Measurements from ENCODE around the gene SIL1.
A peak's percentile ranks its signal among the peaks of the same experiment; 100 is the strongest.
"Not testable (repeated sequence)": the region's sequence is repeated elsewhere in the genome, so short reads cannot be mapped to it uniquely, and the experiment has no call there.

The SIL1 gene

DNA sequence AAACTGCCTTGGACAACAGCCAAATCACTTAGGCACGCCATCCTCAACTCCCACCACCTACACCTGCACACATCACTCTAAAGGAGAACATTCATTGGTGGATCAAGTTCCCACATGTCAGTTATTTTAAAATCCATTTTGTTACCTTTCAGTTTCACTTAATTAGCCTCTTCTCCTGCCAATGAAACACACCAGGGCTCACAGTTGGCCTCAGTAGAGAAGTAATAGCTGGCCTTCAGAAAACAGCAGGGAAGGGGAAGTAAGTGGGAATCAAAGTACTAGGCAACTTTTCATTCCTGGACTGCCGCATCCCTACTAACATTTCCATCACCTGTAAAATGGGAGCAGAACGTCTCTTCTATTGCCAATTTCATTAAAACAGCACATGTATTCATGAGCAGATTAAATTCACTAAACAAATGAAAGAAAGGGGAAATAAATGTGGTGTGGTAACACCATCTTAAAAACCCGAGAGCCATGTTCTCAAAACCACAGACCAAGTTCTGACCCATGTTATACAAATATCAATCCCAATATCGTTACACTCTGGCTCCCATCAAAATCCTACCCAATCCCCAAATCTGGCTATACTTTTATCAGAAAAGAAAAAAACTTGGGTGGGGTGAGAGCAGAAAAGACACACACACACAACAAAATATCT, 1.7 kb downstream of the SIL1 start:
- DNase-seq, result no peak

DNA sequence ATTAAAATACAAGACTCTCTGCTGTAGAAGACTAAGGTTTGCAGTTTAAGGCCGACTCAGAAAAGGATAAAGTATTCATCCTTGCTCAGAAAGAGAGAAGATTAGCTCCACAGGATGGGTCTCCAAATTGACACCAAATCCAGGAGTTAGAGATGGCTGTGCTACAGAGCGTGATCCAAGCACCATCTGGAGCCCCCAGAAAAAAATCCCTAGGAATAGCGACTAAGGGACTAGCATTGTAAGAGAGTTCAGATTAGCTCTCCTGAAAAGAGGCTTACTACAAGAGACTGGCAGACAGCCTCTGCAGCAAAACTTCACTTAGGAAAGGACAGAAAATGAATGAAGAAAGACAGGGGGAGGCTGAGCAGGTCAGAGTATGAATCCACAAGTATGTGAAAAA, 3.7 kb downstream of the SIL1 start:
- no peak for DNase-seq

DNA sequence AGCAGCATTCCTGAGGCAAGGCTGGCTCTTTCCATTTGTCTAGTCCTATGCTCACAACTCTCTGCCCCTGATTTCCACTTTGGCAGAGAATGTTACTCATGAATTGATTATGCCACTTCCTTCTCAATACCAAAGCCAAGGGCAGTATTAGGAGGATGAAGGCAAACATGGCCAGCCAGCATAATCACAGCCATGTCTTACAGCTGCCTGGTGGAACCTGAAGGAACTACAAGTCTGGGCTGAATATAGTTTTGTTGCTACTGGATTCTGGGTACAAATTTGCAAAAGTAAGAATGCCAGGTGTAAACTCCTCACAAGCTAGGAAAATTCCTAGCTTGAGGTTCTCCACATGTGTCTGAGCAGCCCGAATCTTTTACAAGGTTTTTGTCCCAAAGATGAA, 4.2 kb downstream of the SIL1 start:
- DNase-seq, result peak; percentile 10

DNA sequence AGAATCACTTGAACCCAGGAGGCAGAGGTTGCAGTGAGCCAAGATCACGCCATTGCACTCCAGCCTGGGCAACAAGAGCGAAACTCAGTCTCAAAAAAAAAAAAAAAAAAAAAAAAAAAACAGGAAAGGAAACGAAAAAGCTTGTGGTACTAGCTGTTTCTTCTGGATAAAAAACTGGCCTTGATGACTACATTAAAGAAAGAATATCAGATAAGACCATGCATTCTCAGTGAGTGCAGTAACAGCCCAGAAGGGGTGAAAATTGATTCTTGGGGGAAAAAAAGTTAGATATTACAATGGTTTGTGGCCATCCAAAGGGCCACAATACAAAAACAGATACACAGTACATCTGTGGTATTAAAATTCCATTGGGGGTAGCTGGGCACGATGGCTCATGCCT, 5.3 kb downstream of the SIL1 start:
- not testable (repeated sequence) for DNase-seq

DNA sequence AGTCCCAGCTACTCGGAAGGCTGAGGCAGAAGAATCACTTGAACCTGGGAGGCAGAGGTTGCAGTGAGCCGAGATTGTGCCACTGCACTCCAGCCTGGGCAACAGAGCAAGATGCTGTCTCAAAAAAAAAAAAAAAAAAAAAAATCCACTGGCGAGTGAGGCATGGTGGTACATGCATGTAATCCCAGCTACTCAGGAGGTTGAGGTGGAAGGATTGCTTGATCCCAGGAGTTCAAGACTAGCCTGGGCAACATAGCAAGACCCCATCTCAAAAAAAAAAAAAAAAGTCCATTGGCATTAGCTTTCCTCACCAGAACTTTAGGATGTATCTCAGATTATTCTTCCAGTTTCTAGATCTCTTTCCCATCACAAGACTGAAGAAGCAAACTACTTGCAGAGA, 6.2 kb downstream of the SIL1 start:
- DNase-seq, result not testable (repeated sequence)

DNA sequence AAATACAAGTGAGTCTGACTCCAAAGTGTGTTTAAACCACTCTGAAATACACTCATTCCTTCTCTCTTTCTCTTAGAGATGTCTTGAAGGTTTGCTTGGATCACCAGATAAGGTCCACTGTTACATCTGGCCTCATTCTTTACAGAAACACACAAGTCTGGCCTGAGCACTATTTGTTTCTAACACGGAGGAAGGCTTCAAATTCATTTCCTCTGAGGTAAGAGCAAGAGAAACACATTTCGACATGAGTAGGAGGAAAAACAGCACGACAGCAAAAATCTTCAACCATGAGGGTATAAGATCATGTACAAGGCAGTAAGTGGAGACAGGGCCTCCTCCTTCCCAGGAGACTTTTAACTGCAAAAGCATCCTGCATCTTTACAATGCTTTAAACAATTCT, 8.0 kb downstream of the SIL1 start:
- no peak for DNase-seq

DNA sequence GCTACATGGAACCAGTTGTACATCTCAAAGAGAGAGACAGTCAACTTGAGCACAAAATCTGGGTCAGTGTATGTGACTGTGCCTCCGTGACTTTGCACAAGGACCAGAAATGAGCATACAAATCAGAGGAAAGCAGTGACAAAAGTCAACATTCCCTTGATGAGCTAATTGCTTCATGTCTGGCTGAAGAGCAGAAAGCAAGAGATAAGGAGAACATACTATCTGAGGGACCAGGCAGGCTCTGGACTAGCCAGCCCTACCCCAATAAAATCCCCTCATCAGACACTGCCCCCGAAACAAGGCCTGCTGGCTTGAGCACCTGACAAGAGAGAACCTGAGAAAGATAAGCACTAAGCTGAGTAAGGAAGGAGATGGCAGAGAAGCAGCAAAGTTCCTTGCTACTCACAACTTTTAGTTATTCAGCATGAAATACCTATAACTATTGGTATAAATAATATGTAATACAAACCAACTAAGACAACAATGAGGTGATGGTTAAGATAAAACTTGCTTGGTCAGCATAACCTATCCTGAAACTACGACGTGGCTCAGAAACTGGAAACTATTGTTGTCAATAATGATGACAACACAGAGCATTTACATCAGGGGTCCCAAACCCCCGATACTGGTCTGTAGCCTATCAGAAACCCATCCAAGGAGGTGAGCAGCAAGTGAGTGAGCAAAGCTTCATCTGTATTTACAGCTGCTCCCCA, 9.5 kb downstream of the SIL1 start:
- no peak for DNase-seq

DNA sequence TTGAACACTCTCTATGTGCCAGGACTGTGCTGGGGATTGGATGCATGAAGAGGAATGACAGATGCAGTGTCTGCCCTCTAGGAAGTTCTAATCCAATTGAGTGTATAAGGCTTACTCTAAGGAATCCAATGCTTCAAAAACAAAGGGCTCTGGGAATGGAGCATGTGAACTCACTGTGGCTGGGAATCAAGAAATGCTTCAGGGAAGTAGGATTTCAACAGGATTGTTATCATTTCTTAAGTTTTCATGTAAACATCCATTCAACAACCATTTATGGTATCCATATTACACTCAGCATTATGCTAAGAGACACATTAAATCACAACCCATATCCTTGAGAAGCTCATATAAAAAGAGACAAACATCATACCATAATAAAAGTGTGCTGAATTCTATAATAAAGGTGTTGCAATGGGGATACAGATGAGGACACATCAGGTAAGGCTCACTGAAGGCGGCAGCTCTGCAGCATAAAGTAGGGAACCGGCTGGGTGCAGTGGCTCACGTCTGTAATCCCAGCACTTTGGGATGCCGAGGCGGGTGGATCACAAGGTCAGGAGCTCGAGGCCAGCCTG, 11.3 kb downstream of the SIL1 start:
- no peak for DNase-seq

DNA sequence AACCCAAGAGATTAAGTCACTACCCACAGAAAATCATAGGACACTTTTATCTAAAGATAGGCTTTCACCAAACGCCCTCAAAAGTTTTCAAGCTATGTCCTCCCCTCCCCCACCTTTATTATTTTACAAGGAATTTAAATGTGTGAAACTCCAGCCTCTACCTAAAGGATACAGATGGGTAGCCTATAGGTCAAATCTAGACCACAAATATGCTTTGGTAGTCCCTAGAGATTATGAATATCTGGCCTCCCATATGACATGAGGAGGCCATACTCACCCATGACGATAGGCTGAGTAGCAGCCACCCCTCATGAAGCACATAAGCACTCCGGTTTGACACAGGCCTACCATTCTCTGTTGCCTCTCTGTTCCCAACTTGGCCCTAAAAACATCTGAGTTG, 11.9 kb downstream of the SIL1 start:
- no peak for DNase-seq

DNA sequence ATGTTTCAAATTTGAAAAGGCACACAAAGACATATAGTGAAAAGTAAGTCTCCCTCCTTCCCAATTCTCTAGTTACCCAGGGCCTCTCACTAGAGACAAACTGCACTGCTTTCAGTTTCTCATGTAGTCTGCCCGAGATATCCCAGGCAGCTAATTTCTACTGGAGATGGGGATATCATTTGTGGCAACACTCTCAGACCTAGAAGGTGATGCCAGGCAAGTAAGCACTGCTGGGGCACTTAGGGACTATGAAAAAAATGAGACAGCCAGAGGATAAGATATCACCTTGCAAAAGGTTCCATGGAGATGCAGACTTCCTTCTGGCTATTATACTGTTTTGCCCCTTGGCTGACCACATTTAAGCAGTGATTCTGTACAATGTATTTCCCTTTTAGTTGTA, 12.6 kb downstream of the SIL1 start:
- DNase-seq, result no peak

DNA sequence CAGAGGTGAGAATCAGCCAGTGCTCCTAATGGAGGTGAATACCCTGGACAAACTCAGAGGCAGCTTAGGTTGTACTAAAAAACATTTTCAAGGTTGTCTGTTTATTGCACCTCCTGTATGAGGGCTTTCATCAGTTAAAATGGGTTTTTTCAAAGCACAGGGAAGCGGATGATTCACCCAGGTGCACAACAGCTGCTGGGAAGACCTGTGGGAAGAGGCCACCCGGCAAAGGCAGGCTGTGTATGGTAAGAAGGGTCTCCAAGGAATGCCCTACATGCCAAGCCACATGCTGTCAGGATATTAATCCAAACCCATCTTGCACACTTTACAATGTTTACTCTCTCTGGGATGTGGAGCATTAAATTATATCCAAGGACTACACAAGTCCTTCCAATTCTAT, 14.7 kb downstream of the SIL1 start:
- no peak for DNase-seq

DNA sequence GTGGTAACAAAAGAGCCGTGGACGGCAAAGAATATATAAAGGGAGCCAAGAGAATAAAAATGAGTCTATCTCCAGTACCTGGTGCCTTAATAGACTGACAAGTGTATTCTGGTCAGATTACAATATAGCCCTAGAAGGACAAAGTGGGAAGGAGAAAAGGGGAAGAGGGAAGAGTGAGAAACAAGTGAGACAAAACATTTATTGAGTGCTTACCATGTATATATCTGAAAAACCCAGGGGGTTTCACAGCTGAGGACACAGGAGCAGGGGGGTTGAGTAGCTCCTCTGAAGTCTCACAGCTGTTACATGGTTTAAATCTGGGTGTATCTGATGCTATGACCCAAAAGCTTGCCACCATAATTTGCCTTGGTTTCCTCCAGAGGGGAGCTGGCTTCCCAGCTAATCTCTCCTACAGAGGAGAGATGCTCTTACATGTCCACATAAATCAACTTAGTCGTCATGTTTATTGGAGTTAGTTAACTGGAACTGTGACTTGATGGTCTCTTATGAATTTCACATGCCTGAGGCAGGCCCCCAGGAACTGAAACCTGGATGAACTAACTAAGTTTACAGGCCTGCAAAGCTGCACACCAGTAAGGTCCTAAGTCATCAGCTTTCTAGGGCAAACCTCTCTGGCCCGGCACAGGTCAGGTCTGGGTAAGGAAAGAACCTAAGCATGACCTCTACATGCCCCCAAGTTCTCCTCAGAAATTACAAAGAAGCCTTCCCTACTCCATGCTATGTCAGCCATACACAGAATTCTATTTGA, 15.5 kb downstream of the SIL1 start:
- DNase-seq, result no peak

DNA sequence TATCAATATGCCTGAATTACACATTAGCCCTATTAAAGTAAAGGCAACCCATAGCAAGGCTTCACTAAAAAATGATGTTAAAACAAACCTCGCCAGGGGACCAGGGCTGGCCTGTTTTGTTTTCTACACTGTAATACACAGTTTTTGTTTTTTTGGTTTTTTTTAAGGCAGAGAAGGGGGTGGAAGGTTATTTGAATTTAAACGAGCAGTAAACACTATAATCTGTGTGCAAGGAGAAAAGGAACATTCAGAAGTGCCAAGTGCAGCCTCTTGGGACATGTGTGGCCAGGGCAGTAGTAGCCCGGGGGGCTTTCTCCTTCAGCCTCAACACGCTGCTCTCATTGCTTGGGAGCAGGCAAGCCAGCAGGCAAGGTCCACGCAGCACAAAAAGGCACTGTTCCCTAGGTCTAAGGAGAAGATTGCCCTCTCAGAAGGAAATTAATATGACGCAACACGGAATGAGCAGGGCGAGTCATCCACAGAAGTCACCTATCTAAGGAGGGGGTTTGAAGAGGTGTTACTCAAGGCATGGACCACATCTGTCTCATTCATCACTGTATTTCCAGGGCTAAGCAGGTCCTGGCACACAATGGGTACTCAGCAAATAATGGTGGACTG, 16.2 kb downstream of the SIL1 start:
- DNase-seq, result no peak

DNA sequence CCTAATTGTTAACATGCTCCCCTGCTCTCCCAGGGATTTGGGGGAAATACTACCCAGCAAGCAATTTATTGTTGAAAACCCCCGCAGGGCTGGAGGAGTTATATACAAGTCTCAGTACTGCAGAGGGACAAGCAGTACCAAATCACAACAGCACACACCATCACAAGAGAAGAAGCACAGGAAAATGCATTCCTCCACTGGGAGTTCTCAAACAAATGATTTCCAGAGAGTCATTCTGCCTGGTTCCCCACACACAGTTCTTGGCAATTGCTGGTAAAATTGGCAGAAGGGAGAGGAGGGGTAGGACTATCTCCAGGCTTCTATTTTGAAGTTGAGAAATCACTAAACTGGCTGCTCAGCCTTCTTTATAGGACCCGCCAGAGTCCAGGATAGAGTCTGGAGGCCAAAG, 16.8 kb downstream of the SIL1 start:
- DNase-seq, result no peak

DNA sequence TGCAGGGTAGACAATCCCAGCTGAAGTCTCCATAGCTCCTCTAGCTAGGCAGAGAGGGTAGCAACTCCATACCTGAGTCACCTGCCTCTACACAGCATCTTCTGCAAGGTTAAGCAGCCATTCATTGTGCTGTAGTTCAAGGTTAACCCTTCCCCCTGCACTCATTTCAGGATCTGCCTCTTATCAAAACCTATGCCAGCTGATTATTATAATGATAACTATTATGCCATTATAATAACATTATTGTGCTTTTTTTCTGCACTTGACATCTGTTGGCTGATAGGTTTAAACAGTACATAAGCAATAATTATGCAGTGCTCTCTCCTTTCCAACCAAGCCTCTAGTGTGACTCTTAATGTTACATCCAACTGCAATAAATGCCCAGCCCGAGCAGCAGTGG, 17.3 kb downstream of the SIL1 start:
- DNase-seq, result no peak

DNA sequence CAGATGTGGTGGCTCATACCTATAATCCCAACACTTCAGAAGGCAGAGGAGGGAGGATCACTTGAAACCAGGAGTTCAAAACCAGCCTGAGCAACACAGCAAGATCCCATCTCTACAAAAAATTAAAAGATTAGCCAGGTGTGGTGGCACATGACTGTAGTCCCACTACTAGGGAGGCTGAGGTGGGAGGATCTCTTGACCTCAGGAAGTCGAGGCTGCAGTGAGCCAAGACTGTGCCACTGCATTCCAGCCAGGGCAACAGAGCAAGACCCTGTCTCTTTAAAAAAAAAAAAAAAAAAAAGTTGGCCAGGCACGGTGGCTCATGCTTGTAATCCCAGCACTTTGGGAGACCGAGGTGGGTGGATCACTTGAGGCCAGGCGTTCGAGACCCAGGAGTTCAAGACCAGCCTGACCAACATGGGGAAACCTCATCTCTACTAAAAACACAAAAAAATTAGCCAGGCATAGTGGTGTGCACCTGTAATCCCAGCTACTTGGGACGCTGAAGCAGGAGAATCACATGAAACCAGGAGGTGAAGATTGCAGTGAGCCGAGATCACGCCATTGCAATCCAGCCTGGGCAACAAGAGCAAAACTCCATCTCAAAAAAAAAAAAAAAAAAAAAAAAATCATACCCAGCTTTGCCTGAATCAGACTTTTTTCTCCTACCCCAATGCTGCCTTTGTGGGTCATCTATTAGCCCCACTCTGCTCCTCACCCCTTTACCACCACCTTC, 18.2 kb downstream of the SIL1 start:
- not testable (repeated sequence) for DNase-seq

DNA sequence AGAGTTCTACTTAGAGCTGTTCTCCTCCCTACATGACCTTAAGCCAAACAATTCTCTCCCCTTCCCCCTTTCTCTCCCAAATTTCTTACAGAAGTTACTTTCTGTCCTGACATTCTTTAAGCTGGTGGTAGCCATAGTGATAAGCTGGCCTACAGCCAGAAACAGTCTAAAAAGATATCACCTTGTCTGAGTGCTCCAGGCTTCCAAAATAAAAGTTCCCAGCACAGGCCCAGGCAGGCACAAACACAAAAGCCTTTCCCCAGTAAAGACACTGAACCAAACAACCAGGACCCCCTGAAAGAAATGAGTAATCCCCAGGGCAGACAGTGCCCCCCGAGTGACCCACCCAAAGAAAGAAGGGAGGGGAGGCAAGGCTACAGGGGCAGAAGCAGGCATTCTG, 19.2 kb downstream of the SIL1 start:
- no peak for DNase-seq

DNA sequence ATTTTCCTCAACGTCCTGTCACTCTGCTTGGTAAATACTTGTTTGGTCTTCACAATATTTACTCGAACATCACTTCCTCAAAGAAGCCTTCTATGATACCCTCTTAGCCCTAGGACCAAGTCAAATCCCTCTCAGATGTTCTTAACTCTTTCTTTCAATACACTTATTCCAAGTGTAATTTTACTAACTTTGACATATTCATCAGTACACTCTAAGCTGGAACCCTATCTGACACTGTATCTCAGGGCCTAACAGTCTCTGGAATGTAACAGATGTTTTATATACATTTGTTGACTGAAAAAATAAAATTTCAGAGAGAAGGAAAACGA, 19.6 kb downstream of the SIL1 start:
- DNase-seq, result no peak

DNA sequence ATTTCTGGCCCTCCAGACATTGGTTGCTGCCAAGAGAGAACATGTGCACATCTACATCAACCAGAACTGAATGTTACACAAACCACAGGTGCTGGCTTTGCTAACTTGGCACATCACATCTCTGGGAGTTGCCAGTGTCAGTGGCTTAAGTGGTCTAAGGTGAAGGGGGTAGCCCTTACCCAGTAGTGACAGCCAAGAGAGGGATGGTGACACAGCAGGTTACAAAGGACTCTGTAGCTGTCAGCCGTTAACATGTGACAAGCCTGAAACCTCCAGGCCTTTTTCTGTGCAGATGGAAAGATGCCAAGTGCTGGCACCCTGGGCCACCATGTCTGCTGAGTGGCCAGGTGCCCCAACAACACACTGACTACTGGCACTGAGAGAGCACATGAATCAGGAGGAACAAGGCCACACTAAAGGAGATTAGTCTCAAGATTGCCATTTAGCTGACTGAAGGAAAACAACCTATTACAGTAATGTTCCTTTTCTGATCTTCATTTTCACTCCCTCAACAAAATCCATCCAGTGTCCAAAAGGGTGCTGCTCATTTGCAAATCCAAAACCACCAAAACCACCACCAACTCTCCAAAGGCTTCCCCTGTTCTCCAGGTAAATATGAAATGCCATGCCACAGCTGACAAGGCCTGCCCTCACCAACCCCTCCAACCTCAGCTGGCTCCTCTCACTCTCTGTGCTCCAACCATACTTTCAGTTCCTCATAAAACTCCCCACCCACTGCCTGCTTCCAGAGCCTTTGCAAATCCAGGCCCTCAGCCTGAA, 20.2 kb downstream of the SIL1 start:
- no peak for DNase-seq

DNA sequence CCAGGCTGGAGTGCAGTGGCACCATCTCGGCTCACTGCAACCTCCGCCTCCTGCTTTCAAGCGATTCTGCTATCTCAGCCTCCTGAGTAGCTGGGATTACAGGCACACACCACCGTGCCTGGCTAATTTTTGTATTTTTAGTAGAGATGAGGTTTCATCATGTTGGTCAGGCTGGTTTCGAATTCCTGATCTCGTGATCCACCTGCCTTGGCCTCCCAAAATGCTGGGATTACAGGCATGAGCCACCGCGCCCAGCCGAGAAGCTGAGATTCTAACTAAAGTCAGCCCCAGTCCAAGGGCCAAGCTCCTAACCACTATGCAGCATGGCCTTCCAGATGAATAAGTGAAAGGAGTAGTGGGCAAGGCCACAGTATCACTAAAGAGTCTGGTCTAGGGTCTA, 20.9 kb downstream of the SIL1 start:
- not testable (repeated sequence) for DNase-seq

DNA sequence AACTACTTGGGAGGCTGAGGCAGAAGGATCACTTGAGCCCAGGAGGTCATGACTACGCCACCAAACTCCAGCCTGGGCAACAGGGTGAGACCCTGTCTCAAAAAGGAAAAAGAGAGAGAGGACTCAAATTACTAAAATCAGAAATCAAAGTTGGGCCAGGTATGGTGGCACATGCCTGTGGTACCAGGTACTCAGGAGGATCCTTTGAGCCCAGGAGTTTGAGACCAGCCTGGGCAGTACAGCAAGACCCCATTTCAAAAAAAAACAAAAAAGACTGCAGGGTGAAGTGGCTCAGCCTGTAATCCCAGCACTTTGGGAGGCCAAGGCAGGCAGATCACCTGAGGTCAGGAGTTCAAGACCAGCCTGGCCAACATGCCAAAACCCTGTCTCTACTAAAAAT, 23.8 kb downstream of the SIL1 start:
- DNase-seq, result not testable (repeated sequence)
